ENCODE results near the gene CHST9. TPM values are rescaled to one million over a fixed set of nuclear protein-coding genes. Genes with fewer than 3 reads are reported as not detected.

The CHST9 gene
- total and polyA plus RNA-seq, 2 donors (not counting 3 experiments of a cell fraction or from before 2014, with no cell fraction given), result not detected

- H2AFZ ChIP-seq (ENCODE audit: low read depth, low read length), result no peak overlapping the region
- no peaks in the 10 kb centered on the region for H3K4me1 ChIP-seq (ENCODE audit: control insufficient read depth, extremely low read depth, insufficient read depth, low read length)
- no peaks in the 10 kb centered on the region for H3K9me3 ChIP-seq (replicated peaks; ENCODE audit: control insufficient read depth, insufficient read depth, low read length)
- H3K27me3 ChIP-seq (ENCODE audit: control insufficient read depth in 2 of 2, insufficient read depth in 2 of 2, low read length in 2 of 2), result no peaks in the 10 kb centered on the region
- no peak overlapping the region for H3K4me2 ChIP-seq (ENCODE audit: insufficient read depth, low read length)
- no peak overlapping the region for H3K4me3 ChIP-seq (replicated peaks in 1 of 3; ENCODE audit: insufficient read depth in 1 of 3, low read depth in 1 of 3, low read length in 3 of 3)
- FAIRE-seq (no peak), DNase-seq (ENCODE audit: low read depth, low spot score) (no peak)
- no peaks in the 10 kb centered on the region for H3K9me1 ChIP-seq (replicated peaks; ENCODE audit: control insufficient read depth, extremely low read depth, insufficient read depth, low read length)
- dilution Hi-C loops (cut with MboI; ENCODE audit: extremely low pct_ligation_motif_present, low sequenced_read_pairs), result no loop called here
- H3K9ac ChIP-seq (replicated peaks; ENCODE audit: extremely low read depth, insufficient read depth, low read length), result no peak overlapping the region
- no TSS peak for BruUV-seq (replicated peaks)
- no peak overlapping the region for H3K27ac ChIP-seq (ENCODE audit: insufficient read depth, low read depth, low read length)
- POLR2A ChIA-PET, result no interaction called here
- no peak for TF ChIP-seq MAX (IDR thresholded peaks at IDR 0.05; ENCODE audit: insufficient read depth, insufficient read length)
- TF ChIP-seq CTCF (IDR thresholded peaks at IDR 0.05; ENCODE audit: extremely low read depth in 1 of 2, insufficient read depth in 1 of 2, low read depth in 1 of 2, low read length in 2 of 2), result no peak
- TF ChIP-seq GATA2 (IDR thresholded peaks at IDR 0.05; ENCODE audit: insufficient read depth, insufficient read length, low read depth, low read length), result no peak
- TF ChIP-seq POLR2A (IDR thresholded peaks at IDR 0.05; ENCODE audit: low read depth, low read length), result no peak
- TF ChIP-seq POLR2AphosphoS5 (IDR thresholded peaks at IDR 0.05; ENCODE audit: insufficient read depth, low read depth, low read length), result no peak
- TF ChIP-seq FOS (IDR thresholded peaks at IDR 0.05; ENCODE audit: borderline replicate concordance, insufficient read depth, low read length), result no peak
- TF ChIP-seq JUN (IDR thresholded peaks at IDR 0.05; ENCODE audit: borderline replicate concordance, insufficient read depth, insufficient read length, low read depth), result no peak
- no peak for TF ChIP-seq MYC (IDR thresholded peaks at IDR 0.05; ENCODE audit: low read depth, low read length)
- no peak for TF ChIP-seq EZH2 (IDR thresholded peaks at IDR 0.05; ENCODE audit: borderline replicate concordance, low read depth, low read length, severe bottlenecking)
- no peaks in the 10 kb centered on the region for H4K20me1 ChIP-seq (replicated peaks; ENCODE audit: control insufficient read depth, extremely low read depth, insufficient read depth, low read length)
- no peaks in the 10 kb centered on the region for H3K79me2 ChIP-seq (ENCODE audit: control insufficient read depth, insufficient read depth, low read length)
- intact Hi-C loops (cut with micrococcal nuclease), result no loop called here
- CTCF ChIA-PET, result no interaction called here
- H3K36me3 ChIP-seq (ENCODE audit: control insufficient read depth in 2 of 2, extremely low read depth in 1 of 2, insufficient read depth in 2 of 2, low read length in 2 of 2), result no peaks in the 10 kb centered on the region
Measured at GRCh38 chr18:27171993-27172392, 13.1 kb downstream of the CHST9 start.

All from endothelial cell of umbilical vein (primary cell).